ENCODE data around the gene BDKRB2.

DNA sequence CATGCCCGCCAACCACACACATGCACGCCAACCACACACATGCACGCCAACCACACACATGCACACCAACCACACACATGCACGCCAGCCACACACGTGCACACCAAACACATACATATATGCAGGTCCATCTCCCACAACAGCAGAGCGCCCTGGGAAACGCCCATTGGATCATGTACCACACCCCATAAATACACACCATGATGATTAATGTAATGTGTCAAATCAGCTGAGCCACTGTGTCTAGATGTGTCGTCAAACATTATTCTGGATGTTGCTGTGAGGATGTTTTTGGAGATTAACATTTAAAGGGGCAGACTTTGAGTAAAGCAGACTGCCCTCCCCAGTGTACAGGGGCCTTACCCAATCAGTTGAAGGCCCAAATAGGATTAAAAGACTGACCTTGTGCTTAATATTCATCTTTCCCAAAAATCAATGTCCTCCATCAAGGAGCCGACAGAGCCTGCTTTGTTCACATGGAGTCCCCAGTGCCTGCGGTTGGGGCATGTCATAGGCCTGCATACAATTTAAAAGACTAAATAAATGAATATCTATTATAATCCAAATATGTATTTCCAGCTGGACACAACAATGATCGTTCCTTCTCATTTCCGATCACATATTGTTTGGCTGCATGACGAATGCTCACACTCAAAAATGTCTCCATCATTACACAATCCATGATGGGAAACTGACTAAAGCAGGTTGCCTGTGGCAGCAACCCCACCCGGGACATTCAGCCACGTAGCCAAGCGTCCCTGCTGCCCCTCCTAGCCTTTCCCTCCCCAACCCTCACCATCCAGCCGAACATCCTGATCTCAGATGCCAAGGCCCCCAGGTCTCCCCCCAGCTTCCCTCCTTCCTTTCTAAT lies 23.2 kb upstream of the BDKRB2 start:
- TF ChIP-seq, protein P1, sequence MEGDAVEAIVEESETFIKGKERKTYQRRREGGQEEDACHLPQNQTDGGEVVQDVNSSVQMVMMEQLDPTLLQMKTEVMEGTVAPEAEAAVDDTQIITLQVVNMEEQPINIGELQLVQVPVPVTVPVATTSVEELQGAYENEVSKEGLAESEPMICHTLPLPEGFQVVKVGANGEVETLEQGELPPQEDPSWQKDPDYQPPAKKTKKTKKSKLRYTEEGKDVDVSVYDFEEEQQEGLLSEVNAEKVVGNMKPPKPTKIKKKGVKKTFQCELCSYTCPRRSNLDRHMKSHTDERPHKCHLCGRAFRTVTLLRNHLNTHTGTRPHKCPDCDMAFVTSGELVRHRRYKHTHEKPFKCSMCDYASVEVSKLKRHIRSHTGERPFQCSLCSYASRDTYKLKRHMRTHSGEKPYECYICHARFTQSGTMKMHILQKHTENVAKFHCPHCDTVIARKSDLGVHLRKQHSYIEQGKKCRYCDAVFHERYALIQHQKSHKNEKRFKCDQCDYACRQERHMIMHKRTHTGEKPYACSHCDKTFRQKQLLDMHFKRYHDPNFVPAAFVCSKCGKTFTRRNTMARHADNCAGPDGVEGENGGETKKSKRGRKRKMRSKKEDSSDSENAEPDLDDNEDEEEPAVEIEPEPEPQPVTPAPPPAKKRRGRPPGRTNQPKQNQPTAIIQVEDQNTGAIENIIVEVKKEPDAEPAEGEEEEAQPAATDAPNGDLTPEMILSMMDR (conservative IDR thresholded peaks at IDR 0.05; ENCODE audit: low read depth, low read length), result no peak
- no peak for TF ChIP-seq EZH2 (IDR thresholded peaks at IDR 0.05; ENCODE audit: borderline replicate concordance, low read depth, low read length, poor library complexity, severe bottlenecking)

Data from A673 (cell line).